ENCODE measurements around the gene SPATA3. TPM values are rescaled to one million over a fixed set of nuclear protein-coding genes. Genes with fewer than 3 reads are reported as not detected.

Gene SPATA3
- total RNA-seq, result not detected in 2 replicates

GRCh38 chr2:230995821-230996220, at the start of gene SPATA3:
SPATA3 (plus strand) TSS chr2:230996121; CDS start chr2:230996234, 113 bp downstream.

GRCh38 chr2:231037202-231037730, 41.3 kb downstream of the SPATA3 start, which contains the start of gene C2orf72:
C2orf72 (plus strand) TSS chr2:231037523; CDS start chr2:231037566, 43 bp downstream.

GRCh38 chr2:231056453-231057416, 60.8 kb downstream of the SPATA3 start, which contains the start of gene PSMD1:
PSMD1 (plus strand) TSS chr2:231056867; CDS start chr2:231057026, 159 bp downstream.

Other genes with a start within 250 kb of the SPATA3 start
- 87.8 and 144 TPM in 2 replicates for gene ITM2C, start 131.2 kb upstream of the SPATA3 start, total RNA-seq
- not detected in 2 replicates for gene GPR55, start 70.9 kb upstream of the SPATA3 start, total RNA-seq
- gene C2orf72, start 41.4 kb downstream of the SPATA3 start, total RNA-seq, result 0.09 TPM in 1 of 2 replicates, not detected in the other
- 119 and 141 TPM in 2 replicates for gene PSMD1, start 60.7 kb downstream of the SPATA3 start, total RNA-seq
- gene HTR2B, start 128.9 kb downstream of the SPATA3 start, total RNA-seq, result 11.7 and 13.4 TPM in 2 replicates
- gene ARMC9, start 202.5 kb downstream of the SPATA3 start, total RNA-seq, result 42.7 and 85.1 TPM in 2 replicates